Suppressor macrophage treated with lipopolysaccharide for 1 hour (primary cell): ENCODE measurements around the gene ARHGEF9.

ENCODE experiments used
- DNase-seq, 3 donors: peaks; one replicate each; pipeline ENCODE4 v3.0.0-alpha.2; 2020 to 2022

Gene ARHGEF9

GRCh38 chrX:63746278-63746677 lies 38.7 kb downstream of the ARHGEF9 start:
- no peak for DNase-seq

- DNase-seq = no peak
Observed at GRCh38 chrX:63744850-63745394, 40.1 kb downstream of the ARHGEF9 start.

- peak in 1 of 3 donors; percentile 12 for DNase-seq
Observed at GRCh38 chrX:63743596-63743995, 41.4 kb downstream of the ARHGEF9 start.

- no peak for DNase-seq
Observed at GRCh38 chrX:63740382-63740781, 44.6 kb downstream of the ARHGEF9 start.

GRCh38 chrX:63739885-63740284 lies 45.1 kb downstream of the ARHGEF9 start:
- no peak for DNase-seq

GRCh38 chrX:63738696-63739095 lies 46.3 kb downstream of the ARHGEF9 start:
- DNase-seq = no peak

- DNase-seq = no peak
Observed at GRCh38 chrX:63737131-63737921, 47.7 kb downstream of the ARHGEF9 start.

GRCh38 chrX:63735882-63736281 lies 49.1 kb downstream of the ARHGEF9 start:
- DNase-seq = no peak

GRCh38 chrX:63720293-63720692 lies 64.7 kb downstream of the ARHGEF9 start:
- no peak for DNase-seq

- no peak for DNase-seq
Observed at GRCh38 chrX:63719633-63720032, 65.4 kb downstream of the ARHGEF9 start.

- no peak for DNase-seq
Observed at GRCh38 chrX:63718010-63718694, 66.9 kb downstream of the ARHGEF9 start.

- no peak for DNase-seq
Observed at GRCh38 chrX:63713526-63713925, 71.5 kb downstream of the ARHGEF9 start.

- no peak for DNase-seq
Observed at GRCh38 chrX:63708801-63709200, 76.2 kb downstream of the ARHGEF9 start.

- DNase-seq = peak; percentile 2 to 24 (median 16)
Observed at GRCh38 chrX:63702556-63702955, 82.5 kb downstream of the ARHGEF9 start.

- peak; percentile 29 to 61 (median 47) for DNase-seq
Observed at GRCh38 chrX:63686878-63687714, 97.9 kb downstream of the ARHGEF9 start.

GRCh38 chrX:63680423-63680822 lies 104.6 kb downstream of the ARHGEF9 start:
- DNase-seq = no peak

- no peak for DNase-seq
Observed at GRCh38 chrX:63679432-63679831, 105.6 kb downstream of the ARHGEF9 start.

GRCh38 chrX:63675716-63676115 lies 109.3 kb downstream of the ARHGEF9 start:
- no peak for DNase-seq

GRCh38 chrX:63673896-63674295 lies 111.1 kb downstream of the ARHGEF9 start:
- DNase-seq = no peak

- DNase-seq = no peak
Observed at GRCh38 chrX:63664741-63665140, 120.3 kb downstream of the ARHGEF9 start.

- DNase-seq = no peak
Observed at GRCh38 chrX:63664083-63664482, 120.9 kb downstream of the ARHGEF9 start.

GRCh38 chrX:63661676-63662075 lies 123.3 kb downstream of the ARHGEF9 start:
- DNase-seq = no peak

GRCh38 chrX:63658920-63659319 lies 126.1 kb downstream of the ARHGEF9 start:
- DNase-seq = peak; percentile 7 to 18 (median 8)
